Activated T-helper 1 cell treated with anti-CD3 and anti-CD28 coated beads, Interleukin-2, amount 50 U/mL, for 16 hours (primary cell): Measurements from ENCODE around the gene STAT6.

Source experiments
- DNase-seq, 2 donors: peaks; one replicate each; pipeline ENCODE4 v3.0.0-alpha.2; 2020; ENCODE audit warnings: low read depth in 1 of 2, low spot score in 1 of 2

The STAT6 gene

DNA sequence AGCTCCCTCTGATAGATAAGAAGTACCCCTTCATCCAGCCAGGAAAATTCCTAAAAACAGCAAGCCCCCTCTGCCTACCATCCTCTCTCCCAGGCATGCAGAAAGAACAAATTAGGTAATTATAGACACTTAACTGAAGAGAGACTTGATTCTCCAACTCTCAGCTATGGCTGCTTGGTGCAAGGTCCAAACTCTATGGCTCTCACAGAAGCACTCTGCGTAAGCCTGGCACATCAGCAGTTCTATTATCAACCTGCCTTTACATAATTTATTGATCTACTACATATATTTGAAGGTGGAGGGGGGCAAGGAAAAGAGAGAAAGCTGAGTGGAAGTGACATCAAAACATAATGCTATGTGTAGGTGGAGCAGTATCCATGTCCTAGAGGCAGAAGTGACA is 60.2 kb downstream of the STAT6 start:
- DNase-seq: no peak

- no peak for DNase-seq
Measured at GRCh38 chr12:57049890-57050289, 61.3 kb downstream of the STAT6 start, which contains the start of gene MYO1A. MYO1A (minus strand) TSS chr12:57050129; CDS start chr12:57048323, 1,806 bp downstream.

DNA sequence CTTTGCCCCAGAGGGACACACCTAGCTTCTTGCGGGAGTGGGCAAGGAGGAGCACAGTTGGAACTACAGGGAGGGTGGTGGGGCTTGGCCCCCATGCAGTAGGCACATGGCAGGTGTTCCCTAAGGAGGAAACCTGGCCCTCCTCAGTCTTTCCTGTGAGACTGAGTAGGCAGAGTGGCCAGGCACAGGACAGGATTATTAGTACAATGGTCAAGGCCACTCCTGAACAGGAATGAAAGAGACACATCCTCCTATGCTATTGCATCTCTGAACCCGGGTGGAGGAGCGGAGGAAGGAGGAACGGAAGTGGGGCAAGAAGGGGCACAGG is 62.1 kb downstream of the STAT6 start:
- no peak for DNase-seq

- no peak for DNase-seq
Measured at GRCh38 chr12:57048423-57049118, 62.6 kb downstream of the STAT6 start.

GRCh38 chr12:57047981-57048380 is 63.2 kb downstream of the STAT6 start:
- no peak for DNase-seq

DNA sequence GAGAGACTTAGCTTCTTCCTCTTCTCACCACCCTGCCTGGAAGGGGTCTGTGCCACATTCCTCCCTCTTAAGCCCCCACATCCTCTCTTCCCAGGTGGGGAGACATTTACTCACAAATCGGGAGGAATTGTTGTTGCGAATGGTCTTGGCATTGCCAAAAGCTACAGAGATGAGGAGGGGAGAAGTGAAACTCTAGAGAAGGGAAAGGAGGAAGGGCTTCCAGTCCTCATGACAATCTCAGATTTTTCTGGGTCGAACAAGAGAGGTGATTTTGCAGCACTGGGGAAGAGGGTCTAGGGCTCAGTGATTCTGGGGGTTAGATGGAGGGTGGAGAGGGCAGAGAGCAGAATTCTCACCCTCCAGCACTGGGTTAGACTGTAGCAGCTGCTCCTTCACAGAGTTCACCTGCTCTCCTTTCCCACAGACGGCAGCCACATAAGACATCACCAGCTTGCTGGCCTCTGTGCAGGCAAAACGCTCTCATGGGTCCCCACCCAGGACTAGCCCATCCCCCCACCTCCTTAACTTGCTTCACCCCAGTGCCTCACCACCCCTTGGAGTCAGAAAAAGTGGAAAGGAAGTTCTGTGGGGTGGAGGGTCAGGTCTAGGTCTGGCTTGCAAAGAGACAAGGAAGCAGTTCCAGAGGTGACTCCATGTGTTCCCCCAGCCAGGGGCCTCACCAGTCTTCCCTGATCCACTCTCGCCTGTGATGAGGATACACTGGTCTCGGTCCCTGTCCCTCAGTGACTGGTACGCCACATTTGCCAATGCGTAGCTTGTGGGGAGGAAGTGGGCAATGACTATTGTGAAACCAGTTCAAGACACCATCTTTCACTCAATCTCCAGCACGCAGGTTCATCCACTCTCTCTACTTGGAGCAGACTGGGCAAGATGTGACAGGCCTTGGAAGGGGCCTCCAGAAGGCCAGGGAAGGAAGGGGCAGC is 63.9 kb downstream of the STAT6 start:
- DNase-seq: no peak

GRCh38 chr12:57046086-57046791 is 64.9 kb downstream of the STAT6 start:
- DNase-seq: no peak
